ENCODE data around the gene ZNF837. TPM values are rescaled to one million over a fixed set of nuclear protein-coding genes. Genes with fewer than 3 reads are reported as not detected.
"Not testable (repeated sequence)": the region's sequence is repeated elsewhere in the genome, so short reads cannot be mapped to it uniquely, and the experiment has no call there.

Gene ZNF837
- polyA plus RNA-seq, 1 donor (not counting 4 experiments of a cell fraction or from before 2014, with no cell fraction given) = 0.29 TPM

GRCh38 chr19:58406818-58407657 is 26.2 kb upstream of the ZNF837 start:
- DNase-seq (ENCODE audit: low read depth, low spot score) = no peak
- Histone ChIP-seq H2AFZ (ENCODE audit: control insufficient read depth, low read length) (no peak overlapping the region), H4K20me1 (ENCODE audit: control insufficient read depth, extremely low read depth, insufficient read depth, low read length) (no peaks in the 10 kb centered on the region), H3K4me3 (ENCODE audit: control insufficient read depth in 2 of 3, extremely low read depth in 1 of 3, insufficient read depth in 2 of 3, low read depth in 1 of 3, low read length in 3 of 3) (peak overlapping the region; percentile 91 to 93 (median 93)), H3K27ac (ENCODE audit: control insufficient read depth, insufficient read depth, low read length) (peak overlapping the region; percentile 87), H3K79me2 (ENCODE audit: control insufficient read depth, insufficient read depth, low read length) (peaks cover 36% of the 10 kb centered on the region), H3K4me1 (ENCODE audit: control insufficient read depth, extremely low read depth, insufficient read depth, low read length) (peaks cover 24% of the 10 kb centered on the region), H3K4me2 (ENCODE audit: control insufficient read depth, extremely low read depth, insufficient read depth, low read depth, low read length) (peak overlapping the region; percentile 99), H3K36me3 (ENCODE audit: control insufficient read depth in 2 of 2, extremely low read depth in 1 of 2, insufficient read depth in 2 of 2, low read length in 2 of 2) (peaks cover 0 to 2% of the 10 kb centered on the region in 2 experiments), H3K27me3 (ENCODE audit: control insufficient read depth, extremely low read depth, insufficient read depth, low read length) (no peaks in the 10 kb centered on the region), H3K9me3 (ENCODE audit: control insufficient read depth, low read depth, low read length) (no peaks in the 10 kb centered on the region), H3K9me1 (ENCODE audit: control insufficient read depth, extremely low read depth, insufficient read depth, low read length) (peaks cover 4% of the 10 kb centered on the region), H3K9ac (ENCODE audit: control insufficient read depth, extremely low read depth, insufficient read depth, low read length) (peak overlapping the region; percentile 91)
- TF ChIP-seq, protein P1, sequence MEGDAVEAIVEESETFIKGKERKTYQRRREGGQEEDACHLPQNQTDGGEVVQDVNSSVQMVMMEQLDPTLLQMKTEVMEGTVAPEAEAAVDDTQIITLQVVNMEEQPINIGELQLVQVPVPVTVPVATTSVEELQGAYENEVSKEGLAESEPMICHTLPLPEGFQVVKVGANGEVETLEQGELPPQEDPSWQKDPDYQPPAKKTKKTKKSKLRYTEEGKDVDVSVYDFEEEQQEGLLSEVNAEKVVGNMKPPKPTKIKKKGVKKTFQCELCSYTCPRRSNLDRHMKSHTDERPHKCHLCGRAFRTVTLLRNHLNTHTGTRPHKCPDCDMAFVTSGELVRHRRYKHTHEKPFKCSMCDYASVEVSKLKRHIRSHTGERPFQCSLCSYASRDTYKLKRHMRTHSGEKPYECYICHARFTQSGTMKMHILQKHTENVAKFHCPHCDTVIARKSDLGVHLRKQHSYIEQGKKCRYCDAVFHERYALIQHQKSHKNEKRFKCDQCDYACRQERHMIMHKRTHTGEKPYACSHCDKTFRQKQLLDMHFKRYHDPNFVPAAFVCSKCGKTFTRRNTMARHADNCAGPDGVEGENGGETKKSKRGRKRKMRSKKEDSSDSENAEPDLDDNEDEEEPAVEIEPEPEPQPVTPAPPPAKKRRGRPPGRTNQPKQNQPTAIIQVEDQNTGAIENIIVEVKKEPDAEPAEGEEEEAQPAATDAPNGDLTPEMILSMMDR (optimal IDR thresholded peaks at IDR 0.05 in 1 of 3, IDR thresholded peaks at IDR 0.05 in 1 of 3, conservative IDR thresholded peaks at IDR 0.05 in 1 of 3; ENCODE audit: extremely low read depth in 1 of 3, insufficient read depth in 2 of 3, low read length in 3 of 3) = peak; percentile 38 to 58 (median 53)
- no peak for TF ChIP-seq EZH2 (IDR thresholded peaks at IDR 0.05; ENCODE audit: low read length)
- no peak for FAIRE-seq
- dilution Hi-C loops (cut with MboI; ENCODE audit: extremely low pct_ligation_motif_present, low sequenced_read_pairs) = no loop called here

- not testable (repeated sequence) for H3K4me2 ChIP-seq (ENCODE audit: control insufficient read depth, extremely low read depth, insufficient read depth, low read depth, low read length)
- peaks cover 20% of the 10 kb centered on the region for H3K4me1 ChIP-seq (ENCODE audit: control insufficient read depth, extremely low read depth, insufficient read depth, low read length)
These were observed 23.2 kb upstream of the ZNF837 start for GRCh38 chr19:58403920-58404478.

More at GRCh38 chr19:58403920-58404478, 23.2 kb upstream of the ZNF837 start:
- H3K27ac ChIP-seq (ENCODE audit: control insufficient read depth, insufficient read depth, low read length); dilution Hi-C loops (cut with MboI; ENCODE audit: extremely low pct_ligation_motif_present, low sequenced_read_pairs); H3K36me3 ChIP-seq (ENCODE audit: control insufficient read depth in 2 of 2, extremely low read depth in 1 of 2, insufficient read depth in 2 of 2, low read length in 2 of 2); H3K9ac ChIP-seq (ENCODE audit: control insufficient read depth, extremely low read depth, insufficient read depth, low read length); H3K27me3 ChIP-seq (ENCODE audit: control insufficient read depth, extremely low read depth, insufficient read depth, low read length); H4K20me1 ChIP-seq (ENCODE audit: control insufficient read depth, extremely low read depth, insufficient read depth, low read length); FAIRE-seq; H3K9me1 ChIP-seq (ENCODE audit: control insufficient read depth, extremely low read depth, insufficient read depth, low read length); H3K4me3 ChIP-seq (ENCODE audit: control insufficient read depth in 2 of 3, extremely low read depth in 1 of 3, insufficient read depth in 2 of 3, low read depth in 1 of 3, low read length in 3 of 3); H3K9me3 ChIP-seq (ENCODE audit: control insufficient read depth, low read depth, low read length); H2AFZ ChIP-seq (ENCODE audit: control insufficient read depth, low read length); DNase-seq (ENCODE audit: low read depth, low spot score): not testable (repeated sequence)
- peaks cover 22% of the 10 kb centered on the region for H3K79me2 ChIP-seq (ENCODE audit: control insufficient read depth, insufficient read depth, low read length)
